ENCODE measurements around the gene NAPB.

GRCh38 chr20:23438661-23439060, 17.4 kb upstream of the NAPB start:
- TF ChIP-seq POLR2AphosphoS5 (IDR thresholded peaks at IDR 0.05) (no peak), POLR2A (IDR thresholded peaks at IDR 0.05) (no peak), CTCF (IDR thresholded peaks at IDR 0.05) (no peak)

Data from transverse colon (tissue), 4 donors.